ENCODE results near the gene C2CD5. TPM values are rescaled to one million over a fixed set of nuclear protein-coding genes. Genes with fewer than 3 reads are reported as not detected.

The C2CD5 gene
- total RNA-seq, 1 experiment from 2014 or later = 35.4 TPM

GRCh38 chr12:22476133-22476532 is 68.2 kb downstream of the C2CD5 start:
- H2BK20ac ChIP-seq (ENCODE audit: low read depth, low read length, poor library complexity, severe bottlenecking) = no peak overlapping the region
- Mint-ChIP-seq H3K4me3 (no peak overlapping the region), H3K9me3 (no peaks in the 10 kb centered on the region)

More at GRCh38 chr12:22476133-22476532, 68.2 kb downstream of the C2CD5 start:
- Histone ChIP-seq H3K4ac (ENCODE audit: low read depth, low read length) (no peak overlapping the region), H3K14ac (ENCODE audit: insufficient read depth, low read length) (no peak overlapping the region), H2BK12ac (ENCODE audit: insufficient read length, low read depth, low read length) (no peak overlapping the region), H3K79me2 (ENCODE audit: insufficient read depth, low read length) (no peaks in the 10 kb centered on the region), H2BK5ac (ENCODE audit: insufficient read length, low read length) (no peak overlapping the region), H3K79me1 (ENCODE audit: insufficient read depth, low read depth, low read length, poor library complexity, severe bottlenecking) (no peaks in the 10 kb centered on the region), H2AFZ (ENCODE audit: low read length) (no peak overlapping the region), H3K9ac (ENCODE audit: extremely low read depth, insufficient read length, low read length) (no peak overlapping the region), H2AK5ac (ENCODE audit: insufficient read length, low read length) (no peak overlapping the region), H3K9me3 (ENCODE audit: control insufficient read depth, low read depth, low read length) (no peaks in the 10 kb centered on the region), H3K56ac (ENCODE audit: insufficient read length, low read depth, low read length) (no peak overlapping the region), H3K23me2 (ENCODE audit: insufficient read length, low read depth, low read length, poor library complexity, severe bottlenecking) (no peaks in the 10 kb centered on the region), H2BK15ac (ENCODE audit: low read depth, low read length) (no peak overlapping the region), H3K27ac (ENCODE audit: insufficient read length, low read depth, low read length) (no peak overlapping the region), H4K20me1 (ENCODE audit: control insufficient read depth, insufficient read depth, insufficient read length) (no peaks in the 10 kb centered on the region), H3K23ac (ENCODE audit: insufficient read length, low read depth, low read length) (no peak overlapping the region), H4K8ac (replicated peaks; ENCODE audit: insufficient read length, low read depth, low read length) (no peak overlapping the region), H3K18ac (ENCODE audit: insufficient read length, low read depth, low read length) (no peak overlapping the region), H3T11ph (ENCODE audit: low read length) (no peak overlapping the region), H3K27me3 (ENCODE audit: insufficient read depth, low read length) (no peaks in the 10 kb centered on the region), H3K4me2 (ENCODE audit: insufficient read depth, insufficient read length, low read length) (no peak overlapping the region), H3K4me1 (ENCODE audit: insufficient read depth, low read length) (no peaks in the 10 kb centered on the region), H4K91ac (ENCODE audit: insufficient read length, low read depth, low read length) (no peak overlapping the region), H2BK120ac (ENCODE audit: low read depth, low read length, poor library complexity, severe bottlenecking) (no peak overlapping the region), H4K5ac (ENCODE audit: insufficient read length, low read depth, low read length) (no peak overlapping the region)
- DNase-seq = no peak
- Mint-ChIP-seq H3K27ac (no peak overlapping the region), H3K36me3 (ENCODE audit: insufficient read depth in 1 of 3, low read depth in 3 of 3) (peaks cover 2 to 10% (median 9%) of the 10 kb centered on the region in 3 experiments; a peak in 6 of 7 replicates), H3K27me3 (ENCODE audit: low read depth) (no peaks in the 10 kb centered on the region), H3K4me1 (no peaks in the 10 kb centered on the region)
- TF ChIP-seq CTCF (conservative IDR thresholded peaks at IDR 0.05) = no peak
